OCI-LY1 (cell line): ENCODE data around the gene OTOP3.

Experiments used
- H2AFZ ChIP-seq: fragments of 200-600 bp; sonication (generic), shearing (Covaris generic); 2 replicates; pipeline ENCODE4 v1.6.0; 2014; ENCODE audit warnings: antibody characterized with exemption, mild to moderate bottlenecking, low read length
- H3F3A ChIP-seq: fragments of 200-600 bp; sonication (generic), shearing (Covaris generic); 2 replicates; pipeline ENCODE4 v1.6.0; 2014; ENCODE audit warnings: mild to moderate bottlenecking, antibody characterized with exemption, low read length, moderate library complexity; ENCODE audit not compliant: insufficient read depth
- H3K27ac ChIP-seq: fragments of 200-600 bp; sonication (generic); 2 replicates; pipeline ENCODE4 v1.5.1; 2014; ENCODE audit warnings: low read length, mixed run types, mild to moderate bottlenecking, low read depth; ENCODE audit not compliant: poor library complexity, severe bottlenecking
- H3K27me3 ChIP-seq: fragments of 200-600 bp; sonication (generic); 2 replicates; pipeline ENCODE4 v1.6.0; 2014; ENCODE audit warnings: antibody characterized with exemption, mild to moderate bottlenecking, low read length, moderate library complexity; ENCODE audit not compliant: insufficient read depth
- H3K36me3 ChIP-seq: fragments of 200-600 bp; sonication (generic); 2 replicates; pipeline ENCODE4 v1.6.1; 2014; ENCODE audit warnings: mild to moderate bottlenecking, antibody characterized with exemption, low read length, moderate library complexity, mixed read lengths; ENCODE audit not compliant: insufficient read depth
- H3K4me1 ChIP-seq: fragments of 200-600 bp; sonication (generic); 2 replicates; pipeline ENCODE4 v1.5.1; 2014; ENCODE audit warnings: mild to moderate bottlenecking, low read length, moderate library complexity; ENCODE audit not compliant: insufficient read depth, severe bottlenecking
- H3K4me2 ChIP-seq: fragments of 200-600 bp; sonication (generic), shearing (Covaris generic); 2 replicates; pipeline ENCODE4 v1.6.1; 2014; ENCODE audit warnings: low read length
- H3K4me3 ChIP-seq: fragments of 200-600 bp; sonication (generic); 2 replicates; pipeline ENCODE4 v1.5.1; 2014; ENCODE audit warnings: low read length, low read depth, mild to moderate bottlenecking, mixed read lengths; ENCODE audit not compliant: poor library complexity, severe bottlenecking
- H3K79me2 ChIP-seq: fragments of 200-600 bp; shearing (Covaris generic); 2 replicates; pipeline ENCODE4 v1.6.1; 2016; ENCODE audit warnings: mixed run types, low read length, mixed read lengths; ENCODE audit not compliant: insufficient read depth
- H3K9ac ChIP-seq: fragments of 200-600 bp; sonication (generic), shearing (Covaris generic); 2 replicates; pipeline ENCODE4 v1.6.1; 2014; ENCODE audit warnings: mild to moderate bottlenecking, low read length, mixed read lengths
- H3K9me2 ChIP-seq: fragments of 200-600 bp; sonication (generic), shearing (Covaris generic); 2 replicates; pipeline ENCODE4 v1.6.1; 2014; ENCODE audit warnings: low read depth, mild to moderate bottlenecking, low read length, mixed read lengths
- H3K9me3 ChIP-seq: fragments of 200-600 bp; shearing (Covaris generic); 2 replicates; pipeline ENCODE4 v1.6.1; 2014; ENCODE audit warnings: low read length, mixed read lengths
- H4K20me1 ChIP-seq: fragments of 200-600 bp; sonication (generic), shearing (Covaris generic); 2 replicates; pipeline ENCODE4 v1.6.0; 2016; ENCODE audit warnings: mild to moderate bottlenecking, low read length; ENCODE audit not compliant: insufficient read depth
- EZH2 ChIP-seq: fragments of 200-600 bp; sonication (generic), shearing (Covaris generic); IDR thresholded peaks from 2 replicates; pipeline ENCODE4 v1.8.0; 2017; ENCODE audit warnings: borderline replicate concordance, mixed run types, mild to moderate bottlenecking, antibody characterized with exemption, low read length, moderate library complexity, mixed read lengths
- TF ChIP-seq, protein P1 (sequence below): fragments of 200-600 bp; sonication (generic), shearing (Covaris generic); IDR thresholded peaks from 2 replicates; pipeline ENCODE4 v1.5.1; 2017; ENCODE audit warnings: mild to moderate bottlenecking, antibody characterized with exemption, low read length, moderate library complexity, mixed read lengths

The OTOP3 gene

DNA sequence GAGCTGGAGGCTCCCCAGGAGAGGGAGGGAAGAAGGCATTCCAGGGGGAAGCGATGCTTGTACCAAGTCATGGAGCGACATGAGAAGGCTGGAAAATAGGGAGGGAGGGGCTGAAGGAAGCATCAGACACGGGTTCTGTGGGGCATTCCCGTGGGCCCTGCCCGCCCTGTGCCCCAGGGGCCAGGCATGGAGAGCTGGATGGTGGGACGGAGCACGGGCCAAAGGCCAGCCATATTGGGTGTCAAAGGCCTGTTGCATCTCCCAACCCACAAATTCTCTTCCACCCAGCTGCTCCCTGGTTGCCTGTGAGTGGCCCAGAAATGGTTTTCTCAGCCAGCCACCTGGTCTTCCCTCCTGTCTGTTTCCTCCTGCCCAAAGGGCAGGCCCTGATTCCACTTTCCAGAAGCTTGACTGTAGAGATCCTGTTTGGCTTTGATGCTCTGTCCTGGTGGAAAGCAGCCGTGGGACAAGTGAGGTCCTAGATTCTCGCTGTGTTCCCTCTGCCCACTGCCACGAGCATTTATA is 54.9 kb downstream of the OTOP3 start:
- TF ChIP-seq, protein P1, sequence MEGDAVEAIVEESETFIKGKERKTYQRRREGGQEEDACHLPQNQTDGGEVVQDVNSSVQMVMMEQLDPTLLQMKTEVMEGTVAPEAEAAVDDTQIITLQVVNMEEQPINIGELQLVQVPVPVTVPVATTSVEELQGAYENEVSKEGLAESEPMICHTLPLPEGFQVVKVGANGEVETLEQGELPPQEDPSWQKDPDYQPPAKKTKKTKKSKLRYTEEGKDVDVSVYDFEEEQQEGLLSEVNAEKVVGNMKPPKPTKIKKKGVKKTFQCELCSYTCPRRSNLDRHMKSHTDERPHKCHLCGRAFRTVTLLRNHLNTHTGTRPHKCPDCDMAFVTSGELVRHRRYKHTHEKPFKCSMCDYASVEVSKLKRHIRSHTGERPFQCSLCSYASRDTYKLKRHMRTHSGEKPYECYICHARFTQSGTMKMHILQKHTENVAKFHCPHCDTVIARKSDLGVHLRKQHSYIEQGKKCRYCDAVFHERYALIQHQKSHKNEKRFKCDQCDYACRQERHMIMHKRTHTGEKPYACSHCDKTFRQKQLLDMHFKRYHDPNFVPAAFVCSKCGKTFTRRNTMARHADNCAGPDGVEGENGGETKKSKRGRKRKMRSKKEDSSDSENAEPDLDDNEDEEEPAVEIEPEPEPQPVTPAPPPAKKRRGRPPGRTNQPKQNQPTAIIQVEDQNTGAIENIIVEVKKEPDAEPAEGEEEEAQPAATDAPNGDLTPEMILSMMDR, result no peak
- TF ChIP-seq EZH2, result no peak
- H3K4me3 ChIP-seq, result no peak overlapping the region
- H3K4me1 ChIP-seq, result peaks cover 4% of the 10 kb centered on the region
- H3K27me3 ChIP-seq, result 0 out of 2 replicates have a peak, but pooled peaks cover 4% of the 10 kb centered on the region
- H3F3A ChIP-seq, result peaks cover 5% of the 10 kb centered on the region; the same call in 1 of the 2 replicates
- H3K4me2 ChIP-seq, result no peak overlapping the region
- H3K9me3 ChIP-seq, result no peaks in the 10 kb centered on the region
- H4K20me1 ChIP-seq, result no peaks in the 10 kb centered on the region
- no peaks in the 10 kb centered on the region for H3K79me2 ChIP-seq
- H3K9me2 ChIP-seq, result no peaks in the 10 kb centered on the region
- H2AFZ ChIP-seq, result no peak overlapping the region
- H3K36me3 ChIP-seq, result no peaks in the 10 kb centered on the region
- no peak overlapping the region for H3K27ac ChIP-seq
- H3K9ac ChIP-seq, result no peak overlapping the region

DNA sequence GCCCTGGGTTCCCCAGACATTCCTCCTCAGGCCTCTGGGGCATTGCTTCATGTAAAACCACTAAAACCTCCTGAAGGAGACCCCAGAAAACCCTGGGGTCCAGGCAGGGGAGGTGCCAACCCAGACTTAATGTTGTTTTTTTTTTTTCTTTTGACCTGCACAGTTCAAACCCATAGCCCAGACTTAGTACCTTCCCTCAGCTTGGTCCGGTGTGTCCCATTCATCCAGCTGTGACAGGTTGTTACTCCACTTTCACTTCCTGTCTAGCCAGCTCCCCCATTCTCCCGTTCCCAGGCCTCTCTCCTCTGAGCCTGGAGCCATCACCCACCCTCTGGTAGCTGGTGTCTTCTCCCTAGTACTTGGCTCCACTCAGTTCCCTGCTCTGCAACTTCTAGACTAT is 56.5 kb downstream of the OTOP3 start:
- Histone ChIP-seq H3F3A (no peaks in the 10 kb centered on the region), H3K79me2 (no peaks in the 10 kb centered on the region), H3K9ac (no peak overlapping the region), H3K4me3 (no peak overlapping the region), H3K4me1 (peaks cover under 1% of the 10 kb centered on the region), H3K36me3 (no peaks in the 10 kb centered on the region), H3K27me3 (0 out of 2 replicates have a peak, but pooled peaks cover 4% of the 10 kb centered on the region), H2AFZ (no peak overlapping the region), H3K4me2 (no peak overlapping the region), H3K27ac (no peak overlapping the region), H4K20me1 (no peaks in the 10 kb centered on the region), H3K9me3 (no peaks in the 10 kb centered on the region), H3K9me2 (no peaks in the 10 kb centered on the region)
- TF ChIP-seq, protein P1, result no peak
- no peak for TF ChIP-seq EZH2

DNA sequence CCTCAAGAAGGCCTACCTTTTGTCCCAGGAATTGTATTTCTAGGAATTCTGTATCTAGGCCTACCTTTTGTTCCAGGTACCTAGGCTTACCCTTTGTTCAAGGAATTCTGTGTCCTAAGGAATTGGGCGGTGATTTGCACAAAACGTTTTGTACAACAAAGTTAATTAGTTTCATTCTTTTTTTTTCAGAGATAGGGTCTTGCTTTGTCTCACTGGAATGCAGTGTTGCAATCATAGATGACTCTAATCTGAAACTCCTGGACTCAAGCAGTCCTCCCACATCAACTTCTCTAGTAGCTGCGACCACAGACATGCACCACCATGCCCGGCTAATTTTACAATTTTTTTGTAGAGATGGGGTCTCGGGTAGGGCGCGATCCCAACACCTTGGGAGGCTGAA is 58.7 kb downstream of the OTOP3 start:
- H3F3A ChIP-seq, result no peaks in the 10 kb centered on the region
- H3K9ac ChIP-seq, result no peak overlapping the region
- H3K27ac ChIP-seq, result no peak overlapping the region
- no peaks in the 10 kb centered on the region for H4K20me1 ChIP-seq
- no peaks in the 10 kb centered on the region for H3K36me3 ChIP-seq
- no peaks in the 10 kb centered on the region for H3K9me3 ChIP-seq
- H3K4me3 ChIP-seq, result no peak overlapping the region
- no peak overlapping the region for H3K4me2 ChIP-seq
- H2AFZ ChIP-seq, result no peak overlapping the region
- H3K4me1 ChIP-seq, result no peaks in the 10 kb centered on the region
- TF ChIP-seq, protein P1, result no peak
- TF ChIP-seq EZH2, result no peak
- H3K79me2 ChIP-seq, result no peaks in the 10 kb centered on the region
- no peaks in the 10 kb centered on the region for H3K27me3 ChIP-seq
- H3K9me2 ChIP-seq, result no peaks in the 10 kb centered on the region
